ENCODE data around the gene UBE2M.
"Not testable (repeated sequence)": the region's sequence is repeated elsewhere in the genome, so short reads cannot be mapped to it uniquely, and the experiment has no call there.

UBE2M gene

GRCh38 chr19:58511353-58512208 lies 46.8 kb downstream of the UBE2M start, which contains the start of gene SLC27A5:
Gene SLC27A5, minus strand, starts transcription at chr19:58511992. Its CDS starts 37 bp downstream, at chr19:58511955.
- no peak for DNase-seq

GRCh38 chr19:58510084-58510862 lies 48.1 kb downstream of the UBE2M start:
- DNase-seq = no peak

- DNase-seq = no peak
These were observed 48.7 kb downstream of the UBE2M start for GRCh38 chr19:58509731-58510083.

- DNase-seq = not testable (repeated sequence)
These were observed 50.7 kb downstream of the UBE2M start for GRCh38 chr19:58507602-58508223.
